HEK293T (cell line): Measurements from ENCODE around the gene CAPZB.

Experiments
- BHLHE40 ChIP-seq: fragments of 450-650 bp; IDR thresholded peaks from 2 replicates; pipeline ENCODE4 v1.6.1; 2016; ENCODE audit warnings: mild to moderate bottlenecking, moderate library complexity, borderline replicate concordance
- CTBP1 ChIP-seq: fragments of 450-650 bp; IDR thresholded peaks from 2 replicates; pipeline ENCODE4 v1.6.1; 2016; ENCODE audit warnings: borderline replicate concordance
- FOXK2 ChIP-seq: fragments of 450-650 bp; IDR thresholded peaks from 2 replicates; pipeline ENCODE4 v1.6.1; 2016; ENCODE audit warnings: mild to moderate bottlenecking
- FOXM1 ChIP-seq: fragments of 450-650 bp; IDR thresholded peaks from 2 replicates; pipeline ENCODE4 v1.6.1; 2017; ENCODE audit warnings: mild to moderate bottlenecking, borderline replicate concordance
- LEF1 ChIP-seq: fragments of 450-650 bp; IDR thresholded peaks from 2 replicates; pipeline ENCODE4 v1.6.1; 2017; ENCODE audit warnings: mild to moderate bottlenecking, borderline replicate concordance
- PKNOX1 ChIP-seq: fragments of 450-650 bp; IDR thresholded peaks from 2 replicates; pipeline ENCODE4 v1.6.1; 2016
- SP1 ChIP-seq: fragments of 450-650 bp; IDR thresholded peaks from 2 replicates; pipeline ENCODE4 v1.6.1; 2017
- SUZ12 ChIP-seq: fragments of 450-650 bp; IDR thresholded peaks from 2 replicates; pipeline ENCODE4 v1.6.1; 2016; ENCODE audit warnings: mild to moderate bottlenecking
- TARDBP ChIP-seq: fragments of 450-650 bp; IDR thresholded peaks from 2 replicates; pipeline ENCODE4 v1.6.1; 2016

- no peak for TF ChIP-seq SP1
- no peak for TF ChIP-seq TARDBP
- no peak for TF ChIP-seq CTBP1
- no peak for TF ChIP-seq LEF1
- no peak for TF ChIP-seq SUZ12
- TF ChIP-seq FOXK2, result no peak
- TF ChIP-seq BHLHE40, result no peak
- TF ChIP-seq FOXM1, result no peak
- no peak for TF ChIP-seq PKNOX1
These were observed 134.8 kb downstream of the CAPZB start for GRCh38 chr1:19350566-19350965.
